Measurements from ENCODE around the gene CA10. TPM values are rescaled to one million over a fixed set of nuclear protein-coding genes. Genes with fewer than 3 reads are reported as not detected.

CA10 gene
- total and polyA plus RNA-seq, 2 donors (not counting 3 experiments of a cell fraction or from before 2014, with no cell fraction given): not detected

- dilution Hi-C loops (cut with MboI; ENCODE audit: extremely low pct_ligation_motif_present, low sequenced_read_pairs): no loop called here
- no peak for DNase-seq (ENCODE audit: low read depth, low spot score)
- Histone ChIP-seq H3K4me3 (replicated peaks in 1 of 3; ENCODE audit: insufficient read depth in 1 of 3, low read depth in 1 of 3, low read length in 3 of 3) (no peak overlapping the region), H2AFZ (ENCODE audit: low read depth, low read length) (no peak overlapping the region), H3K4me1 (ENCODE audit: control insufficient read depth, extremely low read depth, insufficient read depth, low read length) (no peaks in the 10 kb centered on the region), H3K4me2 (ENCODE audit: insufficient read depth, low read length) (no peak overlapping the region), H4K20me1 (replicated peaks; ENCODE audit: control insufficient read depth, extremely low read depth, insufficient read depth, low read length) (no peaks in the 10 kb centered on the region), H3K9me1 (replicated peaks; ENCODE audit: control insufficient read depth, extremely low read depth, insufficient read depth, low read length) (no peaks in the 10 kb centered on the region), H3K9me3 (replicated peaks; ENCODE audit: control insufficient read depth, insufficient read depth, low read length) (peaks cover 1% of the 10 kb centered on the region), H3K9ac (replicated peaks; ENCODE audit: extremely low read depth, insufficient read depth, low read length) (no peak overlapping the region), H3K27me3 (ENCODE audit: control insufficient read depth in 2 of 2, insufficient read depth in 2 of 2, low read length in 2 of 2) (no peaks in the 10 kb centered on the region), H3K36me3 (ENCODE audit: control insufficient read depth in 2 of 2, extremely low read depth in 1 of 2, insufficient read depth in 2 of 2, low read length in 2 of 2) (no peaks in the 10 kb centered on the region), H3K27ac (ENCODE audit: insufficient read depth, low read depth, low read length) (no peak overlapping the region), H3K79me2 (ENCODE audit: control insufficient read depth, insufficient read depth, low read length) (no peaks in the 10 kb centered on the region)
- intact Hi-C loops (cut with micrococcal nuclease): no loop called here
- TF ChIP-seq GATA2 (IDR thresholded peaks at IDR 0.05; ENCODE audit: insufficient read depth, insufficient read length, low read depth, low read length) (no peak), POLR2A (IDR thresholded peaks at IDR 0.05; ENCODE audit: low read depth, low read length) (no peak), EZH2 (IDR thresholded peaks at IDR 0.05; ENCODE audit: borderline replicate concordance, low read depth, low read length, severe bottlenecking) (no peak), POLR2AphosphoS5 (IDR thresholded peaks at IDR 0.05; ENCODE audit: insufficient read depth, low read depth, low read length) (no peak), FOS (IDR thresholded peaks at IDR 0.05; ENCODE audit: borderline replicate concordance, insufficient read depth, low read length) (no peak), JUN (IDR thresholded peaks at IDR 0.05; ENCODE audit: borderline replicate concordance, insufficient read depth, insufficient read length, low read depth) (no peak), MYC (IDR thresholded peaks at IDR 0.05; ENCODE audit: low read depth, low read length) (no peak)
- TF ChIP-seq, protein P1, sequence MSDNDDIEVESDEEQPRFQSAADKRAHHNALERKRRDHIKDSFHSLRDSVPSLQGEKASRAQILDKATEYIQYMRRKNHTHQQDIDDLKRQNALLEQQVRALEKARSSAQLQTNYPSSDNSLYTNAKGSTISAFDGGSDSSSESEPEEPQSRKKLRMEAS (IDR thresholded peaks at IDR 0.05; ENCODE audit: insufficient read depth, insufficient read length): no peak
- TF ChIP-seq, protein P2, sequence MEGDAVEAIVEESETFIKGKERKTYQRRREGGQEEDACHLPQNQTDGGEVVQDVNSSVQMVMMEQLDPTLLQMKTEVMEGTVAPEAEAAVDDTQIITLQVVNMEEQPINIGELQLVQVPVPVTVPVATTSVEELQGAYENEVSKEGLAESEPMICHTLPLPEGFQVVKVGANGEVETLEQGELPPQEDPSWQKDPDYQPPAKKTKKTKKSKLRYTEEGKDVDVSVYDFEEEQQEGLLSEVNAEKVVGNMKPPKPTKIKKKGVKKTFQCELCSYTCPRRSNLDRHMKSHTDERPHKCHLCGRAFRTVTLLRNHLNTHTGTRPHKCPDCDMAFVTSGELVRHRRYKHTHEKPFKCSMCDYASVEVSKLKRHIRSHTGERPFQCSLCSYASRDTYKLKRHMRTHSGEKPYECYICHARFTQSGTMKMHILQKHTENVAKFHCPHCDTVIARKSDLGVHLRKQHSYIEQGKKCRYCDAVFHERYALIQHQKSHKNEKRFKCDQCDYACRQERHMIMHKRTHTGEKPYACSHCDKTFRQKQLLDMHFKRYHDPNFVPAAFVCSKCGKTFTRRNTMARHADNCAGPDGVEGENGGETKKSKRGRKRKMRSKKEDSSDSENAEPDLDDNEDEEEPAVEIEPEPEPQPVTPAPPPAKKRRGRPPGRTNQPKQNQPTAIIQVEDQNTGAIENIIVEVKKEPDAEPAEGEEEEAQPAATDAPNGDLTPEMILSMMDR (IDR thresholded peaks at IDR 0.05; ENCODE audit: extremely low read depth in 1 of 2, insufficient read depth in 1 of 2, low read depth in 1 of 2, low read length in 2 of 2): no peak
- ChIA-PET POLR2A (no interaction called here), CTCF (no interaction called here)
- no peak for FAIRE-seq
- no TSS peak for BruUV-seq (replicated peaks)
These were observed 134.1 kb downstream of the CA10 start for GRCh38 chr17:52024300-52024870.
